Measurements from ENCODE around the gene PAQR4.
A peak's percentile ranks its signal among the peaks of the same experiment; 100 is the strongest.

PAQR4 gene

DNA sequence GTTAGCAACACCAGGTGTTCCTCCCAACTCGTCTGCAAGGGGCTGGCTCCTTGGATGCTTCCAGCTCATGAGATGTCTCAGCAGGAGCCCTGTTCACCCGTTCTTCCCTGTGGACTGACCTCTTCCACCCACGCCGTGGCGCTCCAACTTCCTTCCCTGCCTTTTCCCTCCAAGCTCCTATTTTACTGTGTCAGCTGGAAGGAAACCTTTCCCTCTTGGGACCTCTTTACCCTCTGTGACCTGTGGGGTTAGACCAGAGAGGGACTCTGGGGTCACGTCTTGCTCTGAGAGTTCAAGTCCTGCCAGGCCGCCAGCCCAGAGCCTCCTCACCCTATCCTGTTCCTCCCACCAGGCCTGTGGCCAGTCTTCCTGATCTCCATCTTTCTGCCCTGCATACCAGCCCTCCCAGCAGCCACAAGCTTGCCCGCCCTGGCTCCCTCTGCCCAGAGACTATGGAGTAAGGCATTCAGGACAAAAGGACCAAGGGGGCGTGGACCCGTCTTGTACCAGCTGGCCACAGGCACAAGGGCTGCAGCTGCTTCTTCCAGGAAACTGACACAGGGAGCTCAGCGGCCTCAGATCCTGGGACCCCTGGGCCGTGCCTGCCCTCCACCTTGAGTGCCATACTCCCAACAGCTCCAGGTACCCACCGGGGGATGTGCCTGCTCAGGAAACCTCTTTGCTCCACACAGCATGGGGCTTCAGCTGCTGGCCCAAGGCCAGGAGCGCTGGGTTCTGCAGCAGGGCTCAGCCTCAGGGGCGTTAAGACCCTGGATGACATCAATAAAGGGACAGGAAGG is 3.0 kb downstream of the PAQR4 start:
- peak overlapping the region; percentile 99 for H3K27ac ChIP-seq
- TF ChIP-seq ZFX (IDR thresholded peaks at IDR 0.05; ENCODE audit: borderline replicate concordance), result no peak
- TF ChIP-seq, protein P1, sequence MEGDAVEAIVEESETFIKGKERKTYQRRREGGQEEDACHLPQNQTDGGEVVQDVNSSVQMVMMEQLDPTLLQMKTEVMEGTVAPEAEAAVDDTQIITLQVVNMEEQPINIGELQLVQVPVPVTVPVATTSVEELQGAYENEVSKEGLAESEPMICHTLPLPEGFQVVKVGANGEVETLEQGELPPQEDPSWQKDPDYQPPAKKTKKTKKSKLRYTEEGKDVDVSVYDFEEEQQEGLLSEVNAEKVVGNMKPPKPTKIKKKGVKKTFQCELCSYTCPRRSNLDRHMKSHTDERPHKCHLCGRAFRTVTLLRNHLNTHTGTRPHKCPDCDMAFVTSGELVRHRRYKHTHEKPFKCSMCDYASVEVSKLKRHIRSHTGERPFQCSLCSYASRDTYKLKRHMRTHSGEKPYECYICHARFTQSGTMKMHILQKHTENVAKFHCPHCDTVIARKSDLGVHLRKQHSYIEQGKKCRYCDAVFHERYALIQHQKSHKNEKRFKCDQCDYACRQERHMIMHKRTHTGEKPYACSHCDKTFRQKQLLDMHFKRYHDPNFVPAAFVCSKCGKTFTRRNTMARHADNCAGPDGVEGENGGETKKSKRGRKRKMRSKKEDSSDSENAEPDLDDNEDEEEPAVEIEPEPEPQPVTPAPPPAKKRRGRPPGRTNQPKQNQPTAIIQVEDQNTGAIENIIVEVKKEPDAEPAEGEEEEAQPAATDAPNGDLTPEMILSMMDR (IDR thresholded peaks at IDR 0.05), result no peak

DNA sequence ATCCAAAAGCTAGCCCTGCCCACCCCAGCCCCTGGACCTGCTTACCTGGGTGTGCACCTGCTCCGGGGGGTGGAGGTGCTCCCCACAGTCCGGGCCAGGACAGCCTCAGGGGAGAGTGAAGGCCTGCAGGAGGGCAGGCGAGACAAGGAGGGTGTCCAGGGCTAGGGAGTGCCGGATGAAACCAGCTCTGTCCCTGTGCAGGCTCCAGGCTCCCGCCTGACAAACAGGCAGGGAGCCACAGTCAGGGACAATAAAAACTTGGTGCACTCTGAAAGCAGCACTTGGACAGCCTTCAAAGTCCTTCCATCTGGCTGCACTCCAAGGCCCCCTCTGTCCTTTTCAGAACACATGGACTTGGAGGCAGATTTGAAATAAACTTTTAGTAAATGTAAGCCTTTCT is 3.9 kb downstream of the PAQR4 start:
- H3K27ac ChIP-seq, result peak overlapping the region; percentile 99
- TF ChIP-seq ZFX (IDR thresholded peaks at IDR 0.05; ENCODE audit: borderline replicate concordance), result no peak
- TF ChIP-seq, protein P1 (IDR thresholded peaks at IDR 0.05), result no peak

DNA sequence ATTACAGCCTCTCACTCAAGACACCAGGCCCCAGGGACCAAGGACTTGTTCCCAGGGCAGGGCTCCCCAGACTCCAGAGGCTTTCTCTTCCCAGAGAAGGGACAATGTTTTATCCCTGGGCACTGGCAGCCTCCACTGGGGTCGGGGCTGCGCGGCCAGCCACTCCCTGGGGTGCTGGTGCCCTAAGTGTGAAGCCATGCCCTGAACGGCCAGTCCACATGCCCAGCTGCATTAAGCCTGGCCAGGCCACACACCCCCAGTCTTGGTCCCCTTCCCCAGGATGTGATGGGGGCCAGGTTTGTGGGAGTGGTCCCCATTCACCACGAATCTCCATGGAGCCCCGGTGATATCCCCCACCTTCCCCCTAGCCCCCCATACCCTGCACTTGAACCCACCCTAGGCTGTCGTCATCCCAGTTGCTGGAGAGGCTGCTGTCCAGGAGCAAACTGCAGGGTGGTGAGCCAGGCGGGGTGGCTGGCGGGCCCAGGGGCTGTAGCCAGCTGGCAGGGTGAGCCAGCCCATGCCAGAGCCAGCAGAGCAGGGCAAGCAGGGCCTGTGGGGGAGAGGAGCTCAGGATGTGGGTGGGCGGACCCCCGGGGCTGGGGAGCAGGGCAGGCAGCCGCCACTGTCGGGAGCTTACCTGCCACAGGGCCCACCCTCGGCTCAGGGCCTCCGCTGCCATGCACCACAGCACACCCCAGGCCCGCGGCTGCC is 4.6 kb downstream of the PAQR4 start:
- no peak for TF ChIP-seq ZFX (IDR thresholded peaks at IDR 0.05; ENCODE audit: borderline replicate concordance)
- TF ChIP-seq, protein P1 (IDR thresholded peaks at IDR 0.05), result no peak
- H3K27ac ChIP-seq, result peak overlapping the region; percentile 99

DNA sequence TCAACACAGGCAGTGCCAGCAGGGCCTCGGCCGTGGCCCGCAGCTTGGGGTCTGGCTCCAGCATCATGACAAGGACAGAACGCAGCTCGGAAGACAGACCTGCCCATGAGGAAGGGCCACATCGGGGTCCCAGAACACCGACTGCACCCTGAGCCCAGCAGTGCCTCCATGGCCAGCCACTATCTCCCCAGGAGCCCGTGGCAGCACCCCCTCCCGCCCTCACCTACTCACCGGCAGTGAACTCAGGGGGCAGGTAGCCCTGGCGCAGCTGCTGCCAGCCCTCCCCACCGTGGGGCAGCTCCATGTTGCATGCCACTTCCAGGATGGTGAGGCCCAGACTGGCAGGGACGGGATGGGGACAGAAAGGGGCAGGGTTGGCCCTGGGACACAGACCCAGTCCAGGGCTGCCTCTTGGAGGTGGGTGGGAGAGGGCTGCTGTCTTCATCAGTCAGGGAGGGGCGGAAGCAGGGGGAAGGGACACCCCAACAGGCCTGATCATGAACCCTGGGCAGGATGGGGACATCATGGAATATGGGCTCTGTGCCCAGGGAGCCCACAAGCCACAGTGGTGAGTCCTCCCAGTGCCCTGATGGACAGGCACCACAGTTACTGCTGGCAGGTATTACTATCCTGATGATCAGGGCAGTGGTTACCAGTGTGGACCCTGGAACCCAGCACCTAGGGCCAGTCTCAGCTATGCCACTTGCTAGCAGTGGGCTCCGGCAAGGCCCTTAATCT is 5.3 kb downstream of the PAQR4 start:
- peak overlapping the region; percentile 99 for H3K27ac ChIP-seq
- TF ChIP-seq, protein P1 (IDR thresholded peaks at IDR 0.05), result no peak
- TF ChIP-seq ZFX (IDR thresholded peaks at IDR 0.05; ENCODE audit: borderline replicate concordance), result no peak

DNA sequence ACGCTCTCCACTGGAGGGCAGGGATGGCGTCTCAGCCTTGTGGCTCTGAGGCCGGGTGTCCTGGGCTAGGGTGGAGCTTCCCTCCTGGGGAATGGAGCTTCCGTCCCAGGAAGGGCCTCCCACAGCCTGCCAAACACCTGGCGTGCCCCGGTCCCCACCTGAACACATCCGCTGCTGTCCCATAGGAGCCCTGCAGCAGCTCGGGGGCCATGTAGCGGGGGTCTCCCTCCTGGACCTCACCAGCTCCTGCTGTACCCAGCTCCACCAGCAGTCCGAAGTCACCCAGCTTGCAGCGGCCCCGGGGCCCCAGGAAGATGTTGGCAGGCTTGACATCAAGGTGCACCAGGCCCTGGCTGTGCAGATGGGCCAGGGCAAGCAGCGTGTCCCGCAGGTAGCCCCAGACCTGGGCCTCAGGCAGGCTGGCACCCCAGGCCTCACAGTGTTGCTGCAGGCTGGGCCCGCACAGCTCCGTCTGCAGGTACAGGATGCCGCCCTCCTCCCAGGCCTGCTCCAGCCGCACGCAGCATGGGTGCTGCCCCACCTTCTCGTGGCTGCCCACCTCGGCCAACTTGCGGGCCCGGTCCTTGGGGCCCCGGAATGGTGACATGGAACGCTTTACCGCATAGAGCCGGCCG is 6.1 kb downstream of the PAQR4 start:
- TF ChIP-seq ZFX (IDR thresholded peaks at IDR 0.05; ENCODE audit: borderline replicate concordance), result no peak
- TF ChIP-seq, protein P1 (IDR thresholded peaks at IDR 0.05), result no peak

DNA sequence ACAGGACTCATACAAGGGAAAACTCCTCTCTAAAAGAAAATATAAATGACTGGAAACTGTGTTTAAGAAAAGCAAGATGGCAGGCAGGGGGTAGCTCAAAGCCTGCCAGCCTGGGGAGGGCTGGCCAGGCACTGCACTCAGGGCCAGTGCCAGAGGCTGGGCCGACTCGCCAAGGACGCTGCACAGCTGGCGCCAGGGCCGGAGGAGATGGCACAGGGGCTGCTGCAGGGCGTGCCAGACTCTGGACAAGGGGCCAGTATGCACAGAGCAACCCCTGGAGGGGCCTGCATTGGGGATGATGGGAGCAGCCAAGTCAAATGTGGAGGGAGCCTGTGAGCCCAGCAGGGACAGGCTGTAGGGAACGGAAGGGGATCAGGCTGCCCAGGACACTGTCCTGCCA is 7.1 kb downstream of the PAQR4 start:
- TF ChIP-seq, protein P1 (IDR thresholded peaks at IDR 0.05), result no peak
- no peak for TF ChIP-seq ZFX (IDR thresholded peaks at IDR 0.05; ENCODE audit: borderline replicate concordance)
- H3K27ac ChIP-seq, result peak overlapping the region; percentile 99

More for the DNA sequence above, 6.1 kb downstream of the PAQR4 start:
- H3K27ac ChIP-seq, result peak overlapping the region; percentile 99
